HEK293 (cell line): Measurements from ENCODE around the gene SLC25A52.

ENCODE experiments used
- SP2 ChIP-seq: fragments of 450-650 bp; formaldehyde crosslinking; IDR thresholded peaks from 2 replicates; pipeline ENCODE4 v1.5.1; 2016; ENCODE audit warnings: missing biosample characterization, missing genetic modification characterization
- YY1 ChIP-seq: fragments of 450-650 bp; formaldehyde crosslinking; IDR thresholded peaks from 2 replicates; pipeline ENCODE4 v1.5.1; 2018; ENCODE audit warnings: missing biosample characterization, missing genetic modification characterization
- ZBTB1 ChIP-seq: fragments of 450-650 bp; formaldehyde crosslinking; IDR thresholded peaks from 2 replicates; pipeline ENCODE4 v1.5.1; 2016; ENCODE audit warnings: missing biosample characterization, missing genetic modification characterization
- ZIC2 ChIP-seq: fragments of 450-650 bp; formaldehyde crosslinking; IDR thresholded peaks from 2 replicates; pipeline ENCODE4 v1.5.1; 2016; ENCODE audit warnings: missing biosample characterization, missing genetic modification characterization
- ZNF221 ChIP-seq: fragments of 450-650 bp; formaldehyde crosslinking; IDR thresholded peaks from 2 replicates; pipeline ENCODE4 v1.5.1; 2017; ENCODE audit warnings: missing biosample characterization, missing genetic modification characterization, borderline replicate concordance
- ZNF292 ChIP-seq: fragments of 450-650 bp; formaldehyde crosslinking; IDR thresholded peaks from 2 replicates; pipeline ENCODE4 v1.5.1; 2016; ENCODE audit warnings: low read depth, missing biosample characterization, missing genetic modification characterization, borderline replicate concordance
- ZNF302 ChIP-seq: fragments of 450-650 bp; formaldehyde crosslinking; IDR thresholded peaks from 2 replicates; pipeline ENCODE4 v1.5.1; 2016; ENCODE audit warnings: missing biosample characterization, missing genetic modification characterization, low read depth
- ZNF660 ChIP-seq: fragments of 450-650 bp; IDR thresholded peaks from 2 replicates; pipeline ENCODE4 v1.5.1; 2018; ENCODE audit warnings: missing biosample characterization, mild to moderate bottlenecking, missing genetic modification characterization
- ZNF768 ChIP-seq: fragments of 450-650 bp; formaldehyde crosslinking; IDR thresholded peaks from 2 replicates; pipeline ENCODE4 v1.5.1; 2018; ENCODE audit warnings: missing biosample characterization, mild to moderate bottlenecking, missing genetic modification characterization
- TF ChIP-seq, protein P1 (sequence below): fragments of 450-650 bp; formaldehyde crosslinking; IDR thresholded peaks from 2 replicates; pipeline ENCODE4 v1.5.1; 2016; ENCODE audit warnings: missing biosample characterization, missing genetic modification characterization
- TF ChIP-seq, protein P2 (sequence below): fragments of 450-650 bp; formaldehyde crosslinking; IDR thresholded peaks from 2 replicates; pipeline ENCODE4 v1.5.1; 2016; ENCODE audit warnings: missing biosample characterization, missing genetic modification characterization, low read depth
- TF ChIP-seq, protein P3 (sequence below): fragments of 450-650 bp; formaldehyde crosslinking; IDR thresholded peaks from 2 replicates; pipeline ENCODE4 v1.5.1; 2016; ENCODE audit warnings: missing biosample characterization, missing genetic modification characterization
- TF ChIP-seq, protein P4 (sequence below): fragments of 450-650 bp; formaldehyde crosslinking; IDR thresholded peaks from 2 replicates; pipeline ENCODE4 v1.5.1; 2016; ENCODE audit warnings: missing biosample characterization, missing genetic modification characterization

DNA sequence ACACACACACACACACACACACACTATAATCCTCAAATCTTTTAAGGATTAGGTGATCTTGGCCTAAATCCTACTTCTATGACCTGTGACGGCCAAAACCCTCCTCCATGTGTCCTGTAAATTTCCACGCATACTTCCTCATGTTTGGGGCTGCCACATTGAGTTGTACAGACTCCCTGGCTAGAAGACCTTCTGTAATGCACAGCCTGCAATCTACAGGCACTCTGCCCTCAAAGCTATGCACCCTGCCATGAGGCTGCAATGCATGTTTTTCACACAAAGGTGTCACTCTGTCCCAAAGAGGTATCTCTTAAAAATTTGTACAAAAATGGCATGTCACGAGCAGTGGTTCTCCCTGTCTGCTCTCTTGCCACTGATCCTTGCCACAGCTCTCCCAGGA is 49.9 kb downstream of the SLC25A52 start:
- TF ChIP-seq ZNF660 (tag by site-specific recombination), result no peak
- no peak for TF ChIP-seq ZNF292 (tag by site-specific recombination)
- no peak for TF ChIP-seq ZBTB1 (tag by site-specific recombination)
- no peak for TF ChIP-seq YY1 (tag by site-specific recombination)
- TF ChIP-seq ZNF768 (tag by site-specific recombination), result no peak
- no peak for TF ChIP-seq ZIC2 (tag by site-specific recombination)
- TF ChIP-seq, protein P1, sequence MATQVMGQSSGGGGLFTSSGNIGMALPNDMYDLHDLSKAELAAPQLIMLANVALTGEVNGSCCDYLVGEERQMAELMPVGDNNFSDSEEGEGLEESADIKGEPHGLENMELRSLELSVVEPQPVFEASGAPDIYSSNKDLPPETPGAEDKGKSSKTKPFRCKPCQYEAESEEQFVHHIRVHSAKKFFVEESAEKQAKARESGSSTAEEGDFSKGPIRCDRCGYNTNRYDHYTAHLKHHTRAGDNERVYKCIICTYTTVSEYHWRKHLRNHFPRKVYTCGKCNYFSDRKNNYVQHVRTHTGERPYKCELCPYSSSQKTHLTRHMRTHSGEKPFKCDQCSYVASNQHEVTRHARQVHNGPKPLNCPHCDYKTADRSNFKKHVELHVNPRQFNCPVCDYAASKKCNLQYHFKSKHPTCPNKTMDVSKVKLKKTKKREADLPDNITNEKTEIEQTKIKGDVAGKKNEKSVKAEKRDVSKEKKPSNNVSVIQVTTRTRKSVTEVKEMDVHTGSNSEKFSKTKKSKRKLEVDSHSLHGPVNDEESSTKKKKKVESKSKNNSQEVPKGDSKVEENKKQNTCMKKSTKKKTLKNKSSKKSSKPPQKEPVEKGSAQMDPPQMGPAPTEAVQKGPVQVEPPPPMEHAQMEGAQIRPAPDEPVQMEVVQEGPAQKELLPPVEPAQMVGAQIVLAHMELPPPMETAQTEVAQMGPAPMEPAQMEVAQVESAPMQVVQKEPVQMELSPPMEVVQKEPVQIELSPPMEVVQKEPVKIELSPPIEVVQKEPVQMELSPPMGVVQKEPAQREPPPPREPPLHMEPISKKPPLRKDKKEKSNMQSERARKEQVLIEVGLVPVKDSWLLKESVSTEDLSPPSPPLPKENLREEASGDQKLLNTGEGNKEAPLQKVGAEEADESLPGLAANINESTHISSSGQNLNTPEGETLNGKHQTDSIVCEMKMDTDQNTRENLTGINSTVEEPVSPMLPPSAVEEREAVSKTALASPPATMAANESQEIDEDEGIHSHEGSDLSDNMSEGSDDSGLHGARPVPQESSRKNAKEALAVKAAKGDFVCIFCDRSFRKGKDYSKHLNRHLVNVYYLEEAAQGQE (tag by site-specific recombination), result no peak
- TF ChIP-seq ZNF221, result no peak
- TF ChIP-seq, protein P2, sequence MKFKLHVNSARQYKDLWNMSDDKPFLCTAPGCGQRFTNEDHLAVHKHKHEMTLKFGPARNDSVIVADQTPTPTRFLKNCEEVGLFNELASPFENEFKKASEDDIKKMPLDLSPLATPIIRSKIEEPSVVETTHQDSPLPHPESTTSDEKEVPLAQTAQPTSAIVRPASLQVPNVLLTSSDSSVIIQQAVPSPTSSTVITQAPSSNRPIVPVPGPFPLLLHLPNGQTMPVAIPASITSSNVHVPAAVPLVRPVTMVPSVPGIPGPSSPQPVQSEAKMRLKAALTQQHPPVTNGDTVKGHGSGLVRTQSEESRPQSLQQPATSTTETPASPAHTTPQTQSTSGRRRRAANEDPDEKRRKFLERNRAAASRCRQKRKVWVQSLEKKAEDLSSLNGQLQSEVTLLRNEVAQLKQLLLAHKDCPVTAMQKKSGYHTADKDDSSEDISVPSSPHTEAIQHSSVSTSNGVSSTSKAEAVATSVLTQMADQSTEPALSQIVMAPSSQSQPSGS (tag by site-specific recombination), result no peak
- TF ChIP-seq ZNF302 (tag by site-specific recombination), result no peak
- TF ChIP-seq, protein P3, sequence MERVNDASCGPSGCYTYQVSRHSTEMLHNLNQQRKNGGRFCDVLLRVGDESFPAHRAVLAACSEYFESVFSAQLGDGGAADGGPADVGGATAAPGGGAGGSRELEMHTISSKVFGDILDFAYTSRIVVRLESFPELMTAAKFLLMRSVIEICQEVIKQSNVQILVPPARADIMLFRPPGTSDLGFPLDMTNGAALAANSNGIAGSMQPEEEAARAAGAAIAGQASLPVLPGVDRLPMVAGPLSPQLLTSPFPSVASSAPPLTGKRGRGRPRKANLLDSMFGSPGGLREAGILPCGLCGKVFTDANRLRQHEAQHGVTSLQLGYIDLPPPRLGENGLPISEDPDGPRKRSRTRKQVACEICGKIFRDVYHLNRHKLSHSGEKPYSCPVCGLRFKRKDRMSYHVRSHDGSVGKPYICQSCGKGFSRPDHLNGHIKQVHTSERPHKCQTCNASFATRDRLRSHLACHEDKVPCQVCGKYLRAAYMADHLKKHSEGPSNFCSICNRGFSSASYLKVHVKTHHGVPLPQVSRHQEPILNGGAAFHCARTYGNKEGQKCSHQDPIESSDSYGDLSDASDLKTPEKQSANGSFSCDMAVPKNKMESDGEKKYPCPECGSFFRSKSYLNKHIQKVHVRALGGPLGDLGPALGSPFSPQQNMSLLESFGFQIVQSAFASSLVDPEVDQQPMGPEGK, result no peak
- TF ChIP-seq, protein P4, sequence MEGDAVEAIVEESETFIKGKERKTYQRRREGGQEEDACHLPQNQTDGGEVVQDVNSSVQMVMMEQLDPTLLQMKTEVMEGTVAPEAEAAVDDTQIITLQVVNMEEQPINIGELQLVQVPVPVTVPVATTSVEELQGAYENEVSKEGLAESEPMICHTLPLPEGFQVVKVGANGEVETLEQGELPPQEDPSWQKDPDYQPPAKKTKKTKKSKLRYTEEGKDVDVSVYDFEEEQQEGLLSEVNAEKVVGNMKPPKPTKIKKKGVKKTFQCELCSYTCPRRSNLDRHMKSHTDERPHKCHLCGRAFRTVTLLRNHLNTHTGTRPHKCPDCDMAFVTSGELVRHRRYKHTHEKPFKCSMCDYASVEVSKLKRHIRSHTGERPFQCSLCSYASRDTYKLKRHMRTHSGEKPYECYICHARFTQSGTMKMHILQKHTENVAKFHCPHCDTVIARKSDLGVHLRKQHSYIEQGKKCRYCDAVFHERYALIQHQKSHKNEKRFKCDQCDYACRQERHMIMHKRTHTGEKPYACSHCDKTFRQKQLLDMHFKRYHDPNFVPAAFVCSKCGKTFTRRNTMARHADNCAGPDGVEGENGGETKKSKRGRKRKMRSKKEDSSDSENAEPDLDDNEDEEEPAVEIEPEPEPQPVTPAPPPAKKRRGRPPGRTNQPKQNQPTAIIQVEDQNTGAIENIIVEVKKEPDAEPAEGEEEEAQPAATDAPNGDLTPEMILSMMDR (tag by site-specific recombination), result no peak
- no peak for TF ChIP-seq SP2
